NCI-H2081 (cell line): Measurements from ENCODE around the gene RELN.

Experiments
- DNase-seq, 2 experiments: peaks; one replicate each; lab custom pipeline; 2025; lab: John Stamatoyannopoulos, UW

Gene RELN

DNA sequence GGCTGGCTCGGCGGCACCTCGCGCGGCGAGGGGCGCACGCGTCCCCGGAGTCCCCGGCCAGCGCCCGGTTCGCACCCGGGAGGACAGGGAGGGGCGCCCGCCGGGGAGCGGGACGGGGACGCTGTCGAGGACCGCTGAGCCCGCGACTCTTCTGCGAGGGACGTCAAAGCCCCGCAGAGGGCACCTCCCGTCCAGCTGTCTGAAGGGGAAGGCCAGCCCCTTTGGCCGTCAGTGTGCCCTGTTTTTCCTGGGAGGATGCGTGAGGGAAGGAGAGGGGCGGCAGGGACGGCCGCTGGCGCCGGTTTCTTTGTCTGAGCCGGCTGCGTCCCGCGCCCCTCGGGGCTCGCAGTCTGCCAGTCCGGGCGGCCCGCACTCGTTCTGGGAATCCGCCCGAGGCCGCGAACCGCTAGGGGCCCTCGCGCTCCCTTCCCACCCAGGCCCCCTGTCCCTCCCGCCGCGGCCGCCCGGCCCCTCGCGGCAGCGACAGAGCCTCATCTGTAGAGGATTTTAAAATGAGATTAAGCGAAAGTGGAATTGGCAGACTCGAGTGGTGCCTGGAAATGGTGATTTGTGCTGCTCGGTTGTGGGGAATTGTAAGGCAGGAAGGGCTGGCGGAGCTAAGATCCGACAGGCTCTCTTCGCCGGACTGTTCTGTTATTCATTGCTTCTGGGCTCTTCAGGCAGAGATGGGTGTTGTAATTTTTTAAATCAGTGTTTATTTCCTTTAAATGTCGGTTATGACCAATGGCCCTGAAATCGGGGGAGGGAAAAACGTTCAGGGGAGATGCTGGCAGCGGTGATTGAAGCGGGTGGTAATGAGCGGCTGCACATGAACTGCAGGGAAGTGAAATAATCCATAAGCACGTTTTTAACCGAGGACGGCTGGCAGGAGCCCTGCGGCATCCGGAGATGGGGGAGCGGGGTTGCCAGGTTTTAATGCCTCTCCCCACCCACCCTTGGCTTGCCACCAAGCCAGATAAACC lies 618 bp upstream of the RELN start:
- peak; percentile 53 to 68 for DNase-seq

DNA sequence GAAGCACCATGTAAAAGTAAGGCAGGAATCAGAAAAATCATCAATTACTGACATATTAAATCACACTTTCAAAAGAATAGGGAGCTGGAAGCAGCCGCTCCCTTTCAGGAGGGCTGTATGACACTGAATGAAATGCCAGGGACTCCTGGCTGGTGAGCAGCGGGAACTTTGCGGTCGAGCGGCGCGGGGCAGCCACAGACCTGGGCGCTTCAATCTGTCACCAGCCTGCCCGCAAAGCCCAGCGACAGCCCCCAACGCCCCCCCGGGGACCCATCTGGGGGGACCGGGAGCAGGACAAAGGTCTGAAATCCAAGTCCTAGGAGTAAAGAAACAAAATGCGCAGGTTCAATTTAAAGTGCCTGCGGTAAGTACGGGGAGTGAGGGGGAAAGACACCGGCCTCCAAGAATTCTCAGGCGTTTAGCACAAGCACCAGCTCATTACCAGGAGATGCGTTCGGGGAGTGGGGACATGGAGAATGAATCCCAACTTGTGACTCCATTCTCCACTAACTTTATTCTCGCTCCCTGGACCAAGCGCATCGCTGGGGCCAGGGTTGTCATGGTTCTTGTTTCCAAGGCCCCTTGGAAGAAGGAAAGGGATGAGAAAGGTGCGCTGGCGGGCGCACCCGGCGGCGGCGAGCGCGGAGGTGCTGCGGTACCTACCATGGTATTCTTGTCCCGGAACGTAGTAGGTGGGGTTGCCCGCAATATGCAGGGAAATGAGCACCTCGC lies 824 bp downstream of the RELN start:
- DNase-seq: peak; percentile 10 to 27

DNA sequence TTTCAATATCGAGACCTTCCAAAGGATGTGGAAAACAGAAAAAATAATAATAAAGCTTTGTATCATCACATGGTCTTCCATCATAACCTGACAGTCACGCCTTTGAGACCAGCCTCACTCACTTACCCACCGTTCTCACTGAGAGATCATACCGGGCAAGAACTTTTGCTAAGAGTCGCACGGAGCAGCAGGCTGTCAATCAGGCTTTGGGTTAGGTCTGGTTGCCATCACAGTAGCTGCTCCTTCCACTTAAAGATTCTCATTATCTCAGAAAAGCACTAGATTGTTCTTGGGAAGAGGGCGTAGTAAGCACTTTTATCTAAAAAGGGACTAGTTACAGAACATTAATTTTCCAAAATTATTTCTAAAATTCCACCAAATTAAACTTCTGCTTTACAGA lies 2.0 kb downstream of the RELN start:
- DNase-seq: no peak

DNA sequence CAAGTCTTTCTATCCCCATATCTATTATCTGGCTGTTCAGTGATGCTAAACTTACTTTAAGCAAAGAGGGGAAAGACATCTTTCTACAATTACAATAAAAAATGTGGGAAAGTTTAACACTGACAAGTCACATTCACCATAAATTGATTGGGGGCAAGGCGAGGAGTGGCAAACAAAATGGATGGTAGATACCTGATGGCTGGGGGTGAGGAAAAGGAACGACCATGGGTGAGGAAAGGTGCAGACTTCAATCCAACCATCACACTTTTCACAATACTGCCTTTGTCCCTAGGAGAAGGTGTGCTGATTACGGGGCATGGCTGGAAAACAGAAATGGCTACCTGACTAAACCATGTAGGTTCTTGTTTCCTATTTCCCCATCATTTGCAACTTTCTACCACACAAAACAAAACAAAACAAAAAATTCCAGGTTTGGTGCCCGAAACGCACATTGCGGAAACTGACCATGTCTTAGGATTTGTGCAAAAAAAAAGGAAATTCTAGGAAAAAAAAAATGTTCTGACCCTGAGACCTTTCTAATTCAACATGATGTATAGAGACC lies 3.8 kb downstream of the RELN start:
- no peak for DNase-seq

DNA sequence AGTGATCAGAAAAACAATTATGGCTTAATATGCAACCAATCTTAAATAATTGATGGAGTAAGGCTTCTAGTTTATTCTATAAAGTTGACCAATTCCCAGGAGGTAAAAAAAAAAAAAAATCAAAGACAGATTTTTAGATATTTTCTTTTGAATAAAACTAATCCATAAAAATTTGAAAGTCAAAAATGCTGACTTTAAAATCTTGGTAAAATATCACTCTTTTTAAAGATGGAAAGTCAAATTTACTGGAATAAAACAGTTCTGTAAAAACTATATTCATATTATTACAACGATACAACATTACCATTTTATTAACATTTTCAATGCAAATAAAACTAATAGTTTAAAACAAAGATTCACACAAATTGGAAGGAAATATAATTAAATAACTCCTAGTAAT lies 5.4 kb downstream of the RELN start:
- DNase-seq: no peak

DNA sequence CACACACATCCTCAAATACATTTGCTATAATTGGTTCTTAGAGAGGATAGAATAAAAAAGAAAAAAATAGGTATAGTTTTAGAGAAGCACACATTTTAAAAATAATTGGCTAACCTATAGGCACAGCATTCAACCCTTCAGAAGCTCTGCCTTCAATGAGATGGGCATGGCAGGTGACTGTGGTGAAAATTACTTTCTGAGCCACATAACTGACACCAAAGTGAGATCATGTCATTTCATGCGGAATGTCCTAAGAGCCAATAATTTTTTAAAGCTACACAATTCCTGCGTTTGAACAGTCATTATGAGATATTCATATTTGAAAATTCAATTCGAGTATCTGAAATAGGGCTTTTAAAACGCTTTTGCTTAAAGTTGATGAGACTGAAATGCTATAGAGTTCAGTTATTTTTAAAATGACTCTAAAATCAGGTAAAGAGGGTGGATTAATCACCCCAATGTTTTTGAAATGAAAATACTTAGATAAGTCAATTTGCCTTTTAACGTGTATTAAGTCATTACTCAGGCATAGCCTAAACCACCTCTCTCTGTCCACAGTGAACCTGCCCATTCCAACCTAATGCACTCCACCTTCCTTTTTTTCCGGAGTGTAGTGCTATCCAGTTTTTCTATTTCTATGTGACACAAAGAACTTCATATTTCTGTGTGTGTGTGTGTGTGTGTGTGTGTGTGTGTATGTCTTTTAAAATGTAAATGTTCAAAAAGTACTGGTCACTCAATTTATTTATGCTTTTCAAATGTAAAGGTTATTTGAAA lies 6.1 kb downstream of the RELN start:
- no peak for DNase-seq

DNA sequence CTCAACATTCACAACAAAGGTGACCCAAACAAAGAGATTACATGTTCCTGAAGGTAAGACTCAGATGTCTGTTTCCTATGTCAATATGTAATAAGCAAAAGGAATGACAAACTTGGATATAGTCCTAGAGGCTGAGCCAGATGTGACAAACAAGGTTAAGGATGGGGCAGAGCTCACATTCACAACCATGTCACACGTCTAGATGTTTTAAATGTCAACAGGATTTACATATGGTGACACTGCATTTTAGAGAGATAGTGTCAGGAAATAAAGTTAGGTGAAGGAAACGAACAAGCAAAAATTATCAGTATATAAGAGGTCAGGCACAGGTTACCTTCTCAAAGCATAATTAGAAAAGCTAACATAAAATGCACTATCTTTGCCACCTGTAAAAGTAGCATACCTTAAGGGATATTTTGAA lies 8.4 kb downstream of the RELN start:
- DNase-seq: no peak

DNA sequence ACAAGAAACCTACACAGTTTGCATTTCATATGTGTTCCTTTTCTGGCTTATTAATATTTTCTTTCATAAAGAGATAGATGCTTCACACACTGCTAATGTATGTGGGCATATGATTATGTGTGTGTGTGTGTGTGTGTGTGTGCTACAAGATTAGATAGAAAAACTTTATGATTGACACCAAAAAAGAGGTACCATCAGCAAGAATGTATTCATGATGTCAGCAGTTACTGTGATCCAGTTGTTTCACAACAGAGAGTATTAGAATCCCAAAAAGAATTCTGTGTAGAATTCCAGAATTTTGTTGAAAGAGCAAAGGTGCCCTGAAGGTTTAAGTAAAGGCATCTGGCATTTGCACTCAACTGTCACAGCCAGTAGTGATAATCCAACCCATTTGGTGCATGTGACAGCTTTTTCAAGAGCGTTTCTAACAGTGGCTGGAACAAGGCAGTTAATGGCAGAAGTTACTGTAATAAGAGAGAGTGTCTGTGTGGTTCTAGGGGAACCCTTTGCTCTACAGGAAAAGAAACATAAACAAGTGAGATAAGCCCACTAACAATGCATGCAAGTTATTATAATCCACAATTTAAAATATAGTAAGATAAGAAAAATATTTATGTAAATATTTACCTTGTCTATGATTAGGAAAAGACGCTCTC lies 16.6 kb downstream of the RELN start:
- DNase-seq: no peak

DNA sequence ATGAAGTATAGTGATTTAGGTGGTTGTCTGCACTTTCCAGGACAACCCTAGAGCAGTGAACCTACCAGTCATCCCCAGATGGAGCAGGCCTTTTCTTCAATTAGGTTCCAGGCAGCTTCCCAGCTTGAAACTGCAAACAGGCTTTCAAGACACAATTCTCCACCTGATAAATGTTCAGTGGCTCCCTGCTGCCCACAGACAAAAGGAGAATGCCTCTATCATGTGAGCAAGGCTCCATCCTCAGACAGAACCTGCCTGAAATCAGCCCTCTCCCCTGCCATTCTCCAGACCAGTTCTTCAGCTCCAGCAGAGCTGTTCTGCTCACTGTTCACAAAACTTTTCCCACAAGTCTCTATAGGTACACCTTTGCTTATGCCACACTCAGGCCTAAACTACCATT lies 22.1 kb downstream of the RELN start:
- no peak for DNase-seq

DNA sequence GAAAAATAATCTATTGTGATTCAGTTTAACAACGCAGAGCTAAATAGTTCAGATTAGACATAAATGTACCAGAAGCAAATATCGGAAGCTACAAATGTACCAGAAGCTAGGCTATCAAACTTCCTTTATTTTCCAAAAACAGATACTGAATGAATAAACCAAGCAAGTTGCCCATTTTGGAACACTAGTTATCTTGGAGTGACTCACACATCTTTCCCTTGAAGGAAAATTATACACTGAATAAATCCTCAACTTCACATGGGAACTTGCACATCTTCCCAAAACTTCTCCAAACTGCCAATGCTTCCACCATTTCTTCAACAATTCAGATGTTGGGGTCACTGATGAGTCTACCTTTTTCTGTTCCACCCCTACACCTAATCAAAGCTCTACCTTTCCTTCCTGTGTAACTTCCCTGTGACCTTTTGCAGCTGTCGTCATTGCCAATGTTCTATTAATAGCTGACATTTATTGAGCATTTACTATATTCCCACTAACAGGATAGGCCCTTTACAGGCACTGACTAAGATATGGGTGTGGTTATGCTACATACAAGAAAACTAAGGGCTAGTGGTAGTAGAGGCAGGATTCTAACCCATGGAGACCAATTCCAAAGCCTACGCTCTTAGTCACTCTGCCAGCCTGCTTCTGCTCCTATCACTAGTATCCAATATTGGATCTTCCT lies 22.7 kb downstream of the RELN start:
- no peak for DNase-seq

DNA sequence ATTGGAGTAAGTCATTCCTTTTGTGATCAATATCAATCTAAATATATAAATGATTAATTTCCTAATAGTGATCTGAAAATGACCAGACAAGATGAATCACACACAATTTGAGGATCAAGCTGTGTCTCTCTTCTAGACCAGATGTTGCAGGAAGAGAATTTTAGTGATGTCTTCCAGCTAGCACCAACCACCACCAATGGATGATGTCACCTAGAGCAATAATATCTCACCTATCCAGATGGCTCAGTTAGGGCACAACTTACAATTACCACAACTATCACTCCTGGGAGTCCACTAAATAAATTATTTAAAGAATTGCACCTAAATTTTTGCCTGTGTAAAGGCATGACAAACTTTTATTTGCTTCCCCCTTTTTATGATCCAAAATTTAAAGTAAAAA lies 25.2 kb downstream of the RELN start:
- DNase-seq: no peak

DNA sequence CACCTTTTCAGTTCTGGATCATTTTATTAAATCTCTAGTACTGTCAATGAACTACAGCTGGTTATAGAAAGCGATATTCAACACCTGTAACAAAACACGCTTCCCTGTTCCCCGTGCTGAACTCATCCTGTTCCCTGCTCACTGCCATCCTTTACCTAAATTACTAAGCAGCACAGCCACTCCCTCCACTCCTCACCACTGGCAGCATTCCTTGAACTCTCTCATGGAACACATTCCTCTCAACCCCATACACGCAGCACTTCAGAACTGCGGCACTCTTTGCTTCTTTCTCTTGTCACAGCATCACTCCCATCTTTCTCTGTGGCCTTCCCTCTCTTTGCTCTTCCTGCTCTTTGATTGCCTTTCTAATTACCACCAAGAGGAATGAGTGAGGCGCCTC lies 27.4 kb downstream of the RELN start:
- DNase-seq: no peak

DNA sequence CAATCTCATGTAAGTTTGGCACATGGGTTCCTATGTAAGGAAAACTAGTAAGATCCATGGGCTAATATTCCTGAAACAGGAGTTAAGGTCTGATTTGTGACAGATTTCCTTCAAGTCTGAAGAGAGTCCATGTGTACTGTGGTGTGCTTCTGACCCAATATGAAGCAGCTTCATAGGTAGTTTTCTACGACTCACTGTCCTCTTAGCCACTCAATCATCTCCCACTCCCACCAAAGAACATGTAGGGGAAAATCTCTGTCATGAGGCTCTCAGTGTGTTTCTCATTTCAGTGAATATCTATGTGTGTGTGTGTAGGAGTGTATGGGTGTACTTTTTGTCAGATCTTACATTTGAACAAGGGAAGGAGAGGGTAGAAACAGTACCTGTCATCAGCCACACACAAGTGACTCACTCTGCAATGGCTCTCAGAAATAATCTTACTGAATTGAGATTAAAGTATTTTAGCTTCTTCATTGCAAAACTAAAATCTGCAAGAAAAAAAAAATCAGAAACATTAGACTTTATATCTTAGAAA lies 31.1 kb downstream of the RELN start:
- DNase-seq: no peak

DNA sequence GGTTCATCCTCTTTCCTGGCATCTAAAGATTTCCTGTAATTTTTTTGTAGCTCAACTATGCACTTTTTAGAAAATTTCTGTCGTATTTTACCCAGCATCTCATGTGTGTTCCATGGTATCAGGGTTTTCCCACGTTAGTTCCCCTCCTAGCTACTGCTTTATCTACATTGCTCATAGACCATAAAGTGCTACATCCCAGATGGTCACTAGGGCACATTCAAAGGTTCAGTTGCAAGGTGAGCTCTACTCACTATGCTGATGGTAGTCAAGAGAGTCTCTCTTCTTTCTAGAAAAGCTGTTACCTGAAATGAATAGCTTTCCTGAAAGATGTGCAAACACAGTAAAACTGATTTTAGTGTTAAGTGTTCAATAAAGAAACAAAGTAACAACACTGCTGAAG lies 33.5 kb downstream of the RELN start:
- DNase-seq: no peak

DNA sequence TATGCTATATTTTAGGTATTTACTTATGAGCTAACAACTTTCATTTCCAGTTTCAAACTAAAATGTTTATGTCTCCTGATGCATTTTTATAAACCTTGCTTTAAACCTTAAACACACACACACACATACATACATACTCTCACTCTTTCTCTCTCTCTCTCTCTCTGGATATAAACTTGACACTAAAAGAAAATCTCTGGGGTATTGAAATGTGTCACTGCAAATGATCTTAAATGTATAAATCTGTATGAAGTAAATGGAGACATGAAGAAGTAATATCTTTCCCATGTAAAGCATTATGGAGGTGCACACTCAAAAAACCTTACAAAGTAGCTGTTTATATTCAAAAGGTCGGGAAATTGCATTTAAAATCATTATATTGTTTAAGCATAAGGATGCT lies 37.0 kb downstream of the RELN start:
- no peak for DNase-seq

DNA sequence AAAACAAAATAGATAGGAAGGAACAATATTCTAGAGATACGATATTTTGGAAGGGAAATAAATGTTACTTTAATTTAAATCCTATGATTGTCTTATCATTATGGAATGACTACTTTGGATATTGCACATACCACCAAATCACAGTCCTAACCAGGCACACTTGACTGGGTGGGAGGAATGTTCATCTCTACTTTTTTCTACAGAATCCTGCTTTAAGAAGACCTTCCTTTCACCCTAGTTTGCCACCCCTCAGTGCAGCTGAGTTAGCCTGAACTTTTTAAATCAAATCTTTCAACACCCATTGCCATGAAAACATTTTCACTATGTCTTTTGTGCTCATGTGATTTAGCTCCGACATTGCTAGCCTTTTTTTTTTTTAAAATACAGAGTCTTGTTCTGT lies 38.1 kb downstream of the RELN start:
- DNase-seq: no peak

DNA sequence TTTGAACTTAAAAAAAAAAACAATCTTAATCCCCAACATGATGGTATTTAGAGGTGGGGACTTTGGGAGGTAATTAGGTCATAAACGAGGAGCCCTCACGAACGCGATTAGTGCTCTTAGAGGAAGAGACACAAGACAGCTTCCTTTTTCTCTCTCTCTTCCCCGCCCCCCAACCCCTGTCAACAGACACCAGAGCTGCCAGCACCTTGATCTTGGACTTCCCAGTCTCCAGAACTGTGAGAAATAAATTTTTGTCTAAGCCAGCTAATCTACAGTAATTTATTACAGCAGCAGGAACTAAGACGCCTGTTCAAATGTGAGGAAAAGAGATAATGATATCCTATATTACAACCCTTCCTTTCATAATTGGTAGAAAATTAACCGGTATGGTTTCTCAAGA lies 40.1 kb downstream of the RELN start:
- no peak for DNase-seq

DNA sequence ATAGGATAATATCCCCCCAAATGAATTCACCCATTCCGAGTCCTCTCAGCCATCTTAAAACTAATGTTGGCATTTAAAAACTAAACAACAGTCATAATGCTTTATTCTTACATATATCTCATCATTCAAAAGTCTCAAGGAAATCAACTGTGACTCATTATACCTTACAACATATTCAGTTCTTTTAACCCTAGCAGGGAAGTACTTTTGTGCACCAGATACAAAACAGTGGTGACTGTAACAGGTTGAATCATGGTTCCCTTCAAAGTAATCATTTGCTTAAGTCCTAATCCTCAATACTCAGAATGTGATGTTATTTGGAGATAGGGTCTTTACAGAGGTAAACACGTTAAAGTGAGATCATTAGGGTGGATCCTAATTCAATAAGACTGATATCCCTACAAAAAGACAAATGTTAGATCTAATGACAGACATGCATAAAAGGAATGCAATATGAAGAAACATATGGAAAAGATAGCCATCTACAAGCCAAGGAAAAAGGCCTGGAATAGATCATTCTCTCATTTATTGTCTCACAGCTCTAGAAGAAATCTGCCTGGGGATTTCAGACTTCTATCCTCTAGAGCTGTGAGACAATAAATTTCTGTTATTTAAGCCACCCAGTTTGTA lies 42.3 kb downstream of the RELN start:
- DNase-seq: no peak

DNA sequence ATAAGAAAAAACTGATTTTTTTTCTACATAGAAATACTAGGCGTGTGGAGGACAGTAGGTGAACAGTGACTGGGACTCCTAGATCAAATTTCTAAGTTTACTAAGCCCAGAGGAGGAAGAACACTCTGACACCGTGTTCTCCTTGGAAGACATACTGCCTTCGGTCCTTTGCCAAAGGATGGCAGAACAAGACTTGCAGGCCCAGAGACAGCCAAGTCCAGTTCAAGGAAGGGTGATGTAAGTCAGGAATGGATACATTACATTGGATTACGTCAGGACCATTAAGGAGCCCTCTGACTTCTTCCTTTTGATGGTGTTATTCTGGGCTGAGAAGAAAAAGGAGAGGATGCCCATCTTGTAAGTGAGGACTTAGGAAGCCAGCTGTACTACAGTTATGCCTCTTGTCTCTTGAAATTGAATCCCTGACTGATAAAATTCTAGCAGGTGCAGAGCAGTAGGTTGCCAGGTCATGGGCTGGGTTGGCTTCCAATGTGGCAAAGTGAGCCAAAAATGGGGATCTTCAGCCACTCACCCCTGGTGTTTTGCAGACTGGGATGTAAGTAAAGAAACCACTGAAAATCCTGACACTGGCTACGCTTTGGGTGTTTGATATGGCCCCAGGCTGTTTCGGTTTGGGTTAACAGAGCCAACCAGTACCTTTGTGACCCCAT lies 45.1 kb downstream of the RELN start:
- DNase-seq: no peak

DNA sequence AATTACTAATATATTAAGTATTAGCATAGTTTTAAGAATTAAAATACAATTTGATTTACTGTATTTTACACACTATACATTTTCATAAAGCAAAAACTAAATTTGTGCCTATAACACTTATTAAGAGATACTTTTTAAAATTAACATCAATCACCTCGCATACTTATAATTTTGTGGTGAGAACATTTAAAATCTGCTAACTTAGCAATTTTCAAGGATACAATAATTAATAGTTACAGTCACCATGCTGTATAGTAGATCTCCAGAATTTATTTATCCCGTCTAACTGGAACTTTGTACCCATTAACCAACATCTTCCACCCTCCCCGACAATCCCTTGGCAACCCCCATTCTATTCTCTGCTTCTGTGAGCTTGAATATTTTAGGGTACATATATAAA lies 47.5 kb downstream of the RELN start:
- DNase-seq: no peak
